Non-pigmented ciliary epithelial cell (primary cell): ENCODE results near the gene MAPRE2.

Experiments used
- DNase-seq: peaks from one replicate; pipeline ENCODE4 v3.0.0-alpha.2; 2010; ENCODE audit warnings: low read depth

The MAPRE2 gene

DNA sequence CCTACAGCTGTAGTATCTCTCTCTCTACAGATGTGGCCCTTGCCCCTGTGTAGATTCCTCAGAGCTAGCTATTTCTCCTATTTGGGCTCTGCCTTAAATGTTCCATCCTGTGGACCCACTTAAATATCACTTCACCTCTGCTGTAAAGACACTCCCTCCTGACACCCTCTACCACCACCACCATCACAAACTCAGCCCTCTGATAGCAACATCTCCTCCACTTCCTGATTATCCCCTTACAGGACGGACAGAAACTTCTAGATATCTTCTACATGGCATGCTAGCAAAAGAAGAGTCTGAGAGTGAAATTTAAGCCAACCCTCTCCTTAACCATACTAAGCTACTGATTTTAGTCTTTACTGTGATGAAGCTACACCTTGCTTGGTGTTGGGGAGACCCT, 3.2 kb upstream of the MAPRE2 start:
- no peak for DNase-seq

DNA sequence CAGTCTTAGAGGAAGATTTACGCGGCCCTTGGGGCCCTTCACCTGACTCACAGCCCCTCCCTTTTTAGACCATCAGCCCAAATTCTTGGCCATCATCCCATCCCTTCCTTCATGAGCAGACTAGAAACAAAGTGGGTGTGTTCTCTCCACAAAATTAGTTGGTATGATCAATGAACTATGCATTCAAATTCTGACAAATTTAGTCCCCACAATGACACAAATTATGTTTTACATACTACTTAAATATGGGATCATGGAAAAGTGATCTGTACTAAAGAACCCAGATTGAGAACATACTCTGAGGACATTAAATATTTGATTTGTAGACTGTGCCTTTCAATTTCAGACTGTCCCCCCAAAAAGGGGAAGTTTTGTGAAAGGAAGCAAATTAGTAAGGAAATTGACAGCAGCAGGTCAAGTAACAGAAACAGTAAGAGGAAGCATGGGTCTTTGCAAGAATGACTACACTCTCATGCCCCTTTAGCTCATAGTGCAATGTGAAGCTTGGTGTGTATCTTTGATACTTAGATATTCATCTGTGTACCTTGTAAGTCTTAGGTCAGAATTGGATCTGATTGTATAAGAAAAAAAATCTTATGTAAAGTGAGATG, 2.2 kb upstream of the MAPRE2 start:
- no peak for DNase-seq

DNA sequence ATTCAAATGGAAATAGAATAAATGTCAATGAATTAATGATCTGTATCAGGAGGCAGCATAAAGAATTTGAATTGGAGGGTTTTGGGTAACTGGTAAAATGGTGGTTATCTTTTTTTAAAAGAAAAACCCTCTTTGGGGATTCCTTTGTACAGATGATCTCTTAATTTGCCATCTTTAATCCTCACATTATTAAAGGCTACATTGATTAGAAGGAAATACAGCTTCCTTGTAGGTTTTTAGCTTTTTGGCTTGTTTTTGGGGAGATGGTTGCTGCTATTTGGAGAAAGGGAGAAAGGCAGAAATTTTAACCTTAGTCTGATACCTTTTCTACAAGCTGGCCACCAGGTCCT, 600 bp upstream of the MAPRE2 start:
- no peak for DNase-seq

DNA sequence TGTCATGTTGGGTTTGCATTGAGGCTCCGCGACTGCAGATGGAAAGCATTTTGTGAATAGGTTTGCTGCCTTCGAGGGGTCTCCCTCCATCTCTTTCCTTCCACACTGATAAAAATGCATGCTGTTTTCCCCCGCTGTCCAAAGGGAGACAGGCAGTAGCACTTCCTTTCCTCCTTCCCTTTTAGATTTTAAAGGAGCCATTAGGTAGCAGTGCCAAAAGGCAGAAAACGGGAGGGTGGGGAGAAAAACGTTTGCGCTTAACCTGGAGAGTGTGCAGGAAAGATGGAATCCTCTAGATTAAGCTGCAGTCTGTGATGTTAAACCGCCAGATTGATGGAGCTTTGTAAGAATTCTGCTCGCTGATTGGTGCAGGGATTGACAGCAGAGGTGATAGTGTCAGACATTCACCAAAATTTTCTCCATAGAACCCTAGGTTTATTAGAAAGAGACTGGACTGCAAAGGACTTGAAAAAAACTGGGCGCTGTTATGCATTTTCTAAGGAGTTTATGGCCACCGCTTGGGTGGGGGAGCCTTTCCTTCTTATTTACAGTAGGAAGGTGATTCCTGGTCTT, 688 bp downstream of the MAPRE2 start:
- no peak for DNase-seq

DNA sequence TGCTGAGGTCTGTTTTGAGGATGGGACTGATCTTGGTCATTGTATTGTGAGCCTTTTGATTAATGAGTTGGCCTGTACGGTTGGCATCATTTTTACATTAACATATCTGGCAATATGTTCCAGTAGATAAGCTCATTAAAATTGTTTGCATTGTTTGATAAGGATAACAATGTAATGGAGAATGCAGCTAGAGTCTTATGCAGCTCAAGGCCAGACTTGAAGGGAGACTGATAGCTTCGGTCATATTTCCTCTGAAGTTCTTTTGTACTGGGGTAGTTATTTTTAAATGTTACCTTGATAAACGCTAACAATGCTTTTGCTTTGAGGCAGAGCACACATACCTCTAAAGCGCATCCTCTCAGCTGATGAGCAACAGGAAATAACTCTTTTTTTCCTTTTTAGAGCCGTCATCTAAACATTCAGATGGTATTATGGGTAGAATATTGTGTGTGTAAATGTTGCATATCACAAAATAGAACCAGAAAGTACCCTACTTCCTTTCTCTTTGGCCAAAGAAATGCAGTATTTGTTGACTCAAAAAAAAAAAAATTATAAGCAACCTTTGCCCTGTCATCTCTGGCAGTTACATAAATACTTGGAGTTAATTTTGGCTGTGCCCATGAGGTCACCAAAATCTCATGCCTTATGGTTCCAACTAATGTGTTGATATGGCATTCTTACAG, 1.3 kb downstream of the MAPRE2 start:
- no peak for DNase-seq

DNA sequence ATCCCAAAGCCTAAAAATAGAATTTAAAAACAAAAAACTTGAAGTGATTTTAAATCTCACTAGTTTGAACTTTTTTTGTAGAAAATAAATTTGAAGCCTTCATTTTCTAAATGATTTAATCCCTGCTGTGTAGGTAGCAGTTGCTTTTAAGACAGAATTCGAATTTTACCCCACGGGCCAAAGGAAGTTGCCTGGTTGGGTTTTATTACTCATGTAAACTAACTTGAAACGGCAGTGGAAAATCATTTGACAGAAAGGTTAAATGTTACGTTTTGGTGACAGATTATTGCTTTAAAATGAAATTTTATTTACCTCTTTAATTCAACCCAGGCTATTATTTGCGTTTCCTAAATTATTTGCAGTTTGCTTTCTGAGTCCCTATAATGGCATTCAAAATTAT, 2.0 kb downstream of the MAPRE2 start:
- DNase-seq, result no peak

DNA sequence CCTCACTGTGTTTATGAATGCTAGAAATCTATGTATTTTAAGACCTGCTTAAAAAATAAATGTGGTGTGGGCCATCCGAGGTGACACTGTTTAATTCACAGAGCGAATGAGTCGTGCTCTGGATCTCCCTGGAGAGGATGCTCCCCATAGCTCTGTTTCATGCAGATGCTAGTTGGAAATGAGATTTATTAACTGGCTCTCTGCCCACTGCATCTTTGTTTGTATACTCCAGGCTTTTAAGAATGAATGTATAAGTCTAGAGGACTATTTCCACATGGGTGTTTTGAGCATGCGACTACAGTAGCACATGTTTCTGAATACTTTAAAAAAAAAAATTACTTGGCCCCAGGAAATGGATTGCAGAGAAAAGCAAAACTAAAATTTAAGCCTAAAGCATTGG, 3.9 kb downstream of the MAPRE2 start:
- no peak for DNase-seq

DNA sequence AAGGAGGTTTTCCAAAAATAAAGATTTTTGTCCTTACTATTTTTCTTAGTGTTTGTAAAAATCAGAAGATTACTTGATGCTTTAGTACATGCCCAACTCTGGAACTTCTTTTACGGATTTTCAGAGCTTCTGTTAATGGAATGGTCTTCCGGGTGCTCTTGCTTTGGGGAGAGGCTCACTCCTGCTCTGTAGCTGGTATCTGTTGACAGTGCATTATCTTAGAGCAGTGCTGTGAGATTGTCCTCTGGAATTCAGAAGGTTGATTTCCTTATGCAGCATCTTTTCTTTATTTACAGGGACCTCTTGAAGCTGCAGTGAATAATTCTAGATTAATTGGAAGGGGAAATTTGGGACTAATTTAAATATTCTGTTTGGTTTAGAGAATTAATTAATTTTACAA, 4.6 kb downstream of the MAPRE2 start:
- DNase-seq, result no peak

DNA sequence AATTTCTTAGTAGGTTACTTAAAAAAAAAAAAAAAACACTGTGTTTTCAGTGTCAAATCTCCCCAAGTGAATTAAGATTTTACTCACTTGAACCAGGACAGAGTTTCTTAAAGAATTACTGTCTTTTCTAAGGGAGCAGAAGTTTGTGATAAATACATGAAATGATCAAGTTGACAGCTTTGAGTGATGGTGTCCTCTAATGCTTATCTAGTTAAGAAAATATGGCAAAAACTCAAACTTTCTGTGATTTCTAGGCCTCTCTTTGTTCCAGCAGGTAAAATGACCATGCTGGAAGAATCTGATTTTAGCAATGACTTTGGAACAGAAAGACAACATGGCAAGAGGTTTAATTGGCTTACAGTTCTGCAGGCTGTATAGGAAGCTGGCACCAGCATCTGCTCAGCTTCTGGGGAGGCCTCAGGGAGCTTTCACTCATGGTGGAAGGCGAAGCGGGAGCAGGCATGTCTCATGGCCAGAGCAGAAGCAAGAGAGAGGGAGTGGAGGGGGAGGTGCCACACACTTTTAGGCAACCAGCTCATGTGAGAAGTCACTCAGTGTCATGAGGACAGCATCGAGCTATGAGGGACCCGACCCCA, 6.6 kb downstream of the MAPRE2 start:
- DNase-seq, result no peak

DNA sequence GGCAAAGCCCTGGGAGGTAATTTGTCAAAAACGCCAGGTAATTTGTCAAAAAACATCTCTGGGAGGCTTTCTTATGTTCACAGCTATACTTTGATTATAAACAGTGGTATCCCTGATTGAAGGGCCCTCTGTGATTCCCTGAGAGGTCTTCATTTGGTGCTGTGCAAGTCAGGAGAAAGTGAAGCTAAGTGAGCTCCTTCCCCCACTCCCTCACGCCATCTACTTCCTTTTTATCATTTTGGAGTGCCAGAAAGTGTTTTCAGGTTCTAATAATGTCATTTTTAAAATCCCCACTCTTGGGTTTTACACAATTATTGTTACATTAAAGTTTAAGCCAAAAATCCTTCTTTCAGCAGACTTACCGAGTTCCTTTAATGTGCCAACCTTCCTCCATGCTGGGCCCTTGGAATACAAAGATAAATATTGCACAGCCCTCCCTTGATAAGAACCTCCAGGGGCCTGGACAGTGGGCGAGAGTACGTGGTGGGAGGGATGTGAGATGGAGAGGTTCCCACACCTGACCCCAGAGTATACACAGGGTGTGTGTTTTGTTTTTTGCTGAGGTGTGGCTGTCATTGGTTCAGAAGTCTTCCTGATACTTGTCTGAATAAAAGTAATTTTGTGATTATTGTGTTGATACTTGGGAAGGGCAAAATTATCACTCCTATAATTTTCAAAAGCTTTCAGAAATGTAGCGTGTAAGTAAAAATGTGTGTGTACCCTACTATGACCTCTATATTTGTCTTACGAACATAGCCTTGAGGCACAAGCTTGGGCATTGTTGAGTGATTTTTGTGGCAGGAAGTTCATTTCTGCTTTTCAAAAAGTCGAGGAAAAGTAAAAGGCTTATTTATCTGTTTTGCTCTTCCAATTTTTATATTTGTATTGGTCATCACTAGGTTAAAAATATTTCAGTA, 8.2 kb downstream of the MAPRE2 start:
- DNase-seq, result no peak

DNA sequence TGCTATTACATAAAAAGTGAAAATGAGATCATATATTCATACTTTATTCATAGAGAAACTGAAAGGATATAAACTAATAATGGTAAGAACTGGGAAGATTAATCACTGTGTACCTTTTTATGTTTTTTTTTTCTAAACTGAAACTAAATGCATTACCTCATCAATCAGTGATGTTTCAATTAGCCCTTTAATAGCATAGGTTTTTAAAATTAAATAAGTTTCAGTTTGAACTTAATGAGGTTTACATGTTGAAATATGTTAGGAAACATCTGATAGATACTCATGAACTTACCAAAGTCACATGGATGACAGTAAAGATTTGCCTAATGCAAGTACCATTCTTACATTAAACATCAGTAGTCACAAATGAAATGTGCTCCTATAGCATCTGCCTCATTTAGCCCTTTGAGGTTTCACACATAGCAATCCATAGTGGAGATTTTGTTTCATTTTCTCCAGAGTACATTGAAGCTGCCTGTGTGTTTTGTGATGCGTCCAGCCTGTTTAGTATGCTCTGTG, 8.9 kb downstream of the MAPRE2 start:
- no peak for DNase-seq

DNA sequence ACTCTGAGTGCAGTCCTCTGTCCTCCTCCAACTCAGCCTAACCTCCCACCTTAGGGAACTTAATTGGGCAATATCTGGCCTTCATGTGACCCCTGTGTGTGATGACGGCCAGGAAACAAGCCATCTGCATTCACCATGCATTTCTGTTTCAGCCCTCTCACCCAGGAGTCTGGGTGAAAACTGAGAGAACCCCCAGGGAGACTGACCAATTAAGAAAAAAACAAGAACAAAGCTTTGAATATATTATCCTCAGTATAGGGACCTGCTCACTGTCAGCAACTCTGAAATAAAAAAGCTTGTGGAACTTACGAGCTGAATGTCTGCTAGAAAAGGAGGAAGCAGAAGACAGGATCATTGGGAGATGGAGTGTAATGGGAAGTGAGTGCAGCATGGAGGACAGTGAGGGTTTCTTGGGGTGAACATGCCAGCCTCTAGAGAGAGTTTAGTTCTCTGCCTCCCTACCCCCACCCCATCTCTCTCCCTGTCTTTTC, 9.5 kb downstream of the MAPRE2 start:
- no peak for DNase-seq

DNA sequence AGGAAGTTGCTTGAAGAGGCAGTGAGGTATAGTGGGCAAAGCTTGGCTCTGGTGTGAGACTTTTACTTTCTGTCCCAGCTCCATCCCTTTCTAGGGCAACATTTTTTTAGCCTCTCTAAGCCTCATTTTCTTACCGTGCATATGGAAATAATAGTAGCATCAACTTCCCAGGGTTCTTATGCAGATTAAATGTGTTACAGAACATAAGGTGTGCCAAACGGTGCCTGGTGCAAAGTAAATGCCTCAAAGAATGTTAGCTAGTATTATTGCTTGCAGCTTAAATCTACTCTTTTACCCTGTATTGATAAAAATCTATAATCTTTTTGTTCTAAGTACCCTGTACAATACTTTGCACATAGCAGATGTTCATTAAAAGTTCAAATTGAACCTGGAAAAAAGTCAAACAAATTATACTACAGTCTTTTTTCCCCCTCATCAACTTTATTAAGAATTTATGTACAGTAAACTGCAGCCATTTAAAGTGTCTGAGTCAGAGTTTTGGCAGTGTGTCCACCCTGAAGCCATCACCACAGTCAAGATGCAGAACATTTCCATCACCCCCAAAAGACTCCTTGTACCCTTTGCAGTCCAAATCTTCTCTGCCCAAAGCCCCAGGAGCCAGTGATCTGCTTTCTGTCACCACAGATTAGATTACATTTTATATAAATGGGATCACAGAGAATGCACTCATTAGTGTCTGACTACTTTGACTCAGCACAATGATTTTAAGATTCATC, 10.6 kb downstream of the MAPRE2 start:
- no peak for DNase-seq

DNA sequence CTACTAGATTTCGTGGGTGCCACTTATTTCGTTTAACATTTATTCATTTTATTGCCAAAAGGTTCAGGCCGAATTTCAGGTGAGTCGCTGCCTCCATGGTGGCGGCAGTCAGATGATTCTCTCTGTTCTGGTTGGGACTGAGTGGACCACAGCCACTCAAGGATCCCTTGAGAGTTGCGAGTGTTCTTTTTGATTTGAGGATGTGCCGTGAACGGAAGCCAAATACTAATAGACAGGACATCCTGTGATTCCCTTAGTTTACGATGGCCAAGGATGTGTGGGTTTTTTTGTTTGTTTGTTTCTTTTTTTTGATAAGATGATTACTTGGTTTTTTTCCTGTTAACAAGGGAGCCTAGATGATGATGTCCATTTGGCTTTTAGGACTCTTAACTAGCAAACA, 13.2 kb downstream of the MAPRE2 start:
- no peak for DNase-seq

DNA sequence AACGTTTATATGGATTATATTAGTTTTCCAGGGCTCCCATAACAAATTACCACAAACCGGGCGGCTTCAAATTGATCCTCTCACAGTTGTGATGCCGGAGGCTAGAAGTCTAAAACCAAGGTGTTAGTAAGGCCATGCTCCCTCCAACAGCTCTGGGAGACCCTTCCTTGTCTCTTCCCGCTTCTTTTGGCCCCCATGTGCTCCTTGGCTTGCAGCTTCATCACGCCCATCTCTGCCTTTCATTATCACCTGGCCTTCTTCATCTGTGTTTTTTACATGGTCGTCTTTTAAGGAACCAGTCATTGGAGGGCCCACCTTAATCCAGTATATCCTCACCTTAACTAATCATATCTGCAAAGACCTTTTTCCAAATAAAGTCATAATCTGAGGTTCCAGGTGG, 13.9 kb downstream of the MAPRE2 start:
- DNase-seq, result no peak

DNA sequence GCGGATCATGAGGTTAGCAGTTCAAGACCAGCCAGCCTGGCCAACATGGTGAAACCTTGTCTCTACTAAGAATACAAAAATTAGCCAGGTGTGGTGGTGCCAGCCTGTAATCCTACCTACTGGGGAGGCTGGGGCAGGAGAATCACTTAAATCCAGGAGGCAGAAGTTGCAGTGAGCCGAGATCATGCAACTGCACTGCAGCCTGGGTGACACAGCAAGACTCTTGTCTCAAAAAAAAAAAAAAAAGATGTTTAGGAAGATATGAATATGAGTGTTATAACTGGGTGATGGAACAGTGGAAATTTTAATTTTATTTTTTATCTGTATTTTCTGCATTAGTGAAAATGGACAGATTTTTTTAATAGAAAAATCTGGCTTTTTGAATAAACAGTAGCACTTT, 14.5 kb downstream of the MAPRE2 start:
- DNase-seq, result no peak

DNA sequence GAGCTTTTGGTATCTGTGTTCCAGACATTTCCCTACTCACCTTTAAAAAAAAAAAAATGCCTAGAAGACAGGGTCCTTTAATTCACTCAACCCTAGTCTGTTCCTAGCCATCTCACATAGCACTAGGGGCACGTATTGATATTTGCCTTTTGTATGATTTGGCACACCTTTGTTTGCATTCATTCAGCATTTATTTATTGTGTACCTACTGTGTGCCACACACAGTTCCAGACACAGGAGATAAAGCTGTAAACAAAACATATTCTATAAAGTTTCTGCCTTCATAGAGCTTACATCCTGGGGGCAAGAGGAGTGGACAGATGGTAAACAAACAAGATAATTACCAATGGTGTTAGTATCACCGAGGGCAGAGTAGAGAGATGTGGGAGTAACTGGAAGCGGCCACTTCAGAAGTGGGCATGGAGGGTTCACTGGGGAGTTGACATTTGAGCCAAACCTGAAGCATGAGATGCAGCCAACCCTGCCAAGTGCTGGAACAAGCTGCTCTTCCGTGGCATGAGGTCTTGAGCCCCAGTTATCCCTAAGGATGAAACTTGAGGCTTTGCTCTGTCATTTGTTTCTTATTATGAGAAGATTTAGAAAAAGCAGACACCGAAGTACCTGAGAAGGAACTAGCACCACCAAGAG, 18.2 kb downstream of the MAPRE2 start:
- no peak for DNase-seq

DNA sequence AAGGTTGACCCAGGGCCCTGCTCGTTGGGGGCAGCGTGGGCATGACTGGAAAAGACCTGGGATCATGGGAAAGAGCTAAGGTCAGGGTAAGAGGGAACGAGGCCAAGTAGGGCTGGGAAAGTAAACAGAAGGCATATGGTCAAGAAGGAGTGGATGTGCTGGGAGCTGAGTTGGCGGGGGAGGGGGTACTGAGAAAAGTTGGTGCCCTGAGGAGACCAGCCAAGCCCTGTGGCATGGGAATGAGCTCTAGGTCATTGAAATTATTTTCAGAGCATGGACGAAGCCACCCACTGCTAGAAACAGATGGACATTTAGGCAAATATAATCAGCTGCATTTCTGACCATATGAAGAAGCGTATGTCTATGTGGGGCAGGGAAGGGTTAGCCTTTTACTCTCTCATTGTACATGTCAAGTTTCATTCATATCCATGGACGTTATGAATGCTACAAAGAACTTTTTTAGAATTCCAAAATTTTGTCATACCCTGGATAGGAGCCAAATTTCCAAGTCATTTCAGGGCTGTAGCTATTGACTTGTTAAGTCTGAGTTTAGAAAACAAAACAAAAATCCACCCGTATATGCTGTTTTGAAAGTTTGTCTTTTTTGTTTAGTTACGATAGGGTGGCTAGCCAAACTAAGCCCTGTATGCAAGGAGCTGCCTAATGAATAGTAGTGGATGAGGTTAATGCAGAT, 19.1 kb downstream of the MAPRE2 start:
- no peak for DNase-seq

DNA sequence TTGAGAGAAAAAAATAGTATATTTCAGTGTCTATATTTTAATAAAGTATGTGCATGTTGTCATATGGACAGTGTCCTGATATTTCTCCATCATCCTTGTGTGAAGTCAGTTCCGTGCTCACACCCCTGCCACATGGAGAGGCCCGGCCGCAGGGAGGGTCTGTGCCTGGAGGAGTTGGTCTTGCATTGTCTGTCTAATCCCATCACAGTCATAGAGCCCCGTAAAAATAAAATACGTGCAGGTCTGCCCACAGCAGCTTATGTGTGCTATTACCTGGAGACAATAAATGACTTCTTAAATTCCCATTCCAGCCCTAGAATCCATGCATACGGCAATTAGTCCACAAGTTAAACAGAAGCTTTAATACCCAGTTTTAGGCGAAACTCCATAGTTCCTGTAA, 20.1 kb downstream of the MAPRE2 start:
- no peak for DNase-seq

DNA sequence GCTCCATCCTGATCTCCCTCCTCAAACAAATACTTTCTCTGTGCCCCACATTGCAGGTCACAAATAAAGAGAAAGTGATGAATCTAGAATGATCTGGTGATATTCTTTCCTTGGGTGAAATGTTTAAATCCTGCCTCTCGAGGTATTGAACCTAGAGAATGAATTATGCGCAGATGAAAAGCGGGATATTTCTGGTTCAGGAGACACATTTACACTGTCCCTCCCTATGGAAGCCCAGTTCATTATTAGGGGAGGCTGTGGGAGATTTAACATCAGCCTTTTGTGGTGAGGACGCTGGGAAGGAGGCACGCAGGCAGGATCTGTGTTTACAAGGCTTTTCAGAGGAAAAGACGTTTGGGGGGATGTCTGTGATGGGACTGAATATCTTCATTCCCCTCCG, 20.6 kb downstream of the MAPRE2 start:
- no peak for DNase-seq
